Effector memory CD8-positive, alpha-beta T cell (primary cell): ENCODE data around the gene LRP8.
A peak's percentile ranks its signal among the peaks of the same experiment; 100 is the strongest.

Experiments
- ATAC-seq: fragments of 150-1000 bp; cut with Tn5 transposase; replicated peaks from 2 replicates; pipeline ENCODE4 v1.10.0; 2021; ENCODE audit warnings: mild to moderate bottlenecking, moderate library complexity
- DNase-seq, 3 experiments: peaks; one replicate each; pipeline ENCODE4 v3.0.0; 2021
- H3K27ac Mint-ChIP-seq, 2 donors: one replicate each; pipeline ENCODE4 v1.8.0; 2022; ENCODE audit warnings: mild to moderate bottlenecking in 2 of 2, mixed read lengths in 2 of 2, moderate library complexity in 2 of 2
- H3K27me3 Mint-ChIP-seq, 2 donors: one replicate each; pipeline ENCODE4 v1.8.0; 2022; ENCODE audit warnings: mixed read lengths in 2 of 2
- H3K36me3 Mint-ChIP-seq: one replicate; pipeline ENCODE4 v1.8.0; 2022; ENCODE audit warnings: mild to moderate bottlenecking, moderate library complexity, mixed read lengths; ENCODE audit not compliant: insufficient read depth
- H3K4me1 Mint-ChIP-seq, 2 donors: one replicate each; pipeline ENCODE4 v1.8.0; 2022; ENCODE audit warnings: low read depth in 2 of 2, mixed read lengths in 2 of 2
- H3K4me3 Mint-ChIP-seq, 2 donors: one replicate each; pipeline ENCODE4 v1.8.0; 2022; ENCODE audit warnings: mild to moderate bottlenecking in 2 of 2, mixed read lengths in 2 of 2, moderate library complexity in 2 of 2
- H3K9me3 Mint-ChIP-seq, 2 donors: one replicate each; pipeline ENCODE4 v1.8.0; 2022; ENCODE audit warnings: mixed read lengths in 2 of 2

The LRP8 gene

GRCh38 chr1:53368314-53369033 is 40.6 kb upstream of the LRP8 start:
- H3K4me1 Mint-ChIP-seq: peaks cover 9 to 14% of the 10 kb centered on the region in 2 donors
- no peaks in the 10 kb centered on the region for H3K9me3 Mint-ChIP-seq
- no peak for ATAC-seq
- H3K4me3 Mint-ChIP-seq: peak overlapping the region; percentile 82 to 85
- H3K27ac Mint-ChIP-seq: peak overlapping the region; percentile 94 to 96
- peaks cover 0 to 11% of the 10 kb centered on the region in 2 donors for H3K27me3 Mint-ChIP-seq
- H3K36me3 Mint-ChIP-seq: no peaks in the 10 kb centered on the region
- no peak for DNase-seq

GRCh38 chr1:53367503-53368313 is 39.8 kb upstream of the LRP8 start:
- H3K9me3 Mint-ChIP-seq: no peaks in the 10 kb centered on the region
- ATAC-seq: peak; percentile 86
- H3K4me3 Mint-ChIP-seq: peak overlapping the region; percentile 82 to 85

GRCh38 chr1:53366901-53367502 is 39.1 kb upstream of the LRP8 start:
- ATAC-seq: no peak
- no peaks in the 10 kb centered on the region for H3K9me3 Mint-ChIP-seq
- peaks cover 0 to 17% of the 10 kb centered on the region in 2 donors for H3K27me3 Mint-ChIP-seq
- DNase-seq: no peak
- H3K36me3 Mint-ChIP-seq: no peaks in the 10 kb centered on the region
- H3K4me1 Mint-ChIP-seq: peaks cover 9 to 14% of the 10 kb centered on the region in 2 donors
- peak overlapping the region; percentile 94 to 96 for H3K27ac Mint-ChIP-seq
- peak overlapping the region; percentile 82 to 85 for H3K4me3 Mint-ChIP-seq

More at GRCh38 chr1:53367503-53368313, 39.8 kb upstream of the LRP8 start:
- Mint-ChIP-seq H3K36me3 (no peaks in the 10 kb centered on the region), H3K27ac (peak overlapping the region; percentile 94 to 96), H3K27me3 (peaks cover 0 to 17% of the 10 kb centered on the region in 2 donors), H3K4me1 (peaks cover 9 to 14% of the 10 kb centered on the region in 2 donors)
- peak in 2 of 3 experiments; percentile 13 to 19 for DNase-seq

GRCh38 chr1:53365437-53366063 is 37.7 kb upstream of the LRP8 start:
- Mint-ChIP-seq H3K4me1 (peaks cover 9 to 14% of the 10 kb centered on the region in 2 donors), H3K27ac (no peak overlapping the region), H3K36me3 (no peaks in the 10 kb centered on the region), H3K27me3 (peaks cover 2 to 20% of the 10 kb centered on the region in 2 donors), H3K9me3 (no peaks in the 10 kb centered on the region), H3K4me3 (no peak overlapping the region)
- ATAC-seq: no peak
- no peak for DNase-seq

GRCh38 chr1:53362851-53363642 is 35.2 kb upstream of the LRP8 start:
- H3K9me3 Mint-ChIP-seq: peaks cover 0 to 2% of the 10 kb centered on the region in 2 donors
- no peak for DNase-seq
- H3K4me3 Mint-ChIP-seq: no peak overlapping the region
- H3K36me3 Mint-ChIP-seq: no peaks in the 10 kb centered on the region
- peaks cover 6 to 37% of the 10 kb centered on the region in 2 donors for H3K27me3 Mint-ChIP-seq
- H3K27ac Mint-ChIP-seq: no peak overlapping the region
- ATAC-seq: no peak
- H3K4me1 Mint-ChIP-seq: peaks cover 6 to 7% of the 10 kb centered on the region in 2 donors

GRCh38 chr1:53362270-53362669 is 34.4 kb upstream of the LRP8 start:
- ATAC-seq: no peak
- Mint-ChIP-seq H3K9me3 (peaks cover under 1 to 2% of the 10 kb centered on the region in 2 donors), H3K4me1 (peaks cover 0 to 1% of the 10 kb centered on the region in 2 donors), H3K4me3 (no peak overlapping the region), H3K36me3 (no peaks in the 10 kb centered on the region), H3K27me3 (peaks cover 6 to 37% of the 10 kb centered on the region in 2 donors), H3K27ac (no peak overlapping the region)
- no peak for DNase-seq

GRCh38 chr1:53361541-53361961 is 33.7 kb upstream of the LRP8 start:
- Mint-ChIP-seq H3K27ac (no peak overlapping the region), H3K4me1 (no peaks in the 10 kb centered on the region), H3K9me3 (peaks cover 2 to 7% of the 10 kb centered on the region in 2 donors), H3K4me3 (no peak overlapping the region), H3K27me3 (peaks cover 6 to 37% of the 10 kb centered on the region in 2 donors), H3K36me3 (no peaks in the 10 kb centered on the region)
- no peak for ATAC-seq
- no peak for DNase-seq

GRCh38 chr1:53359934-53360276 is 32.0 kb upstream of the LRP8 start:
- no peak for DNase-seq
- Mint-ChIP-seq H3K36me3 (no peaks in the 10 kb centered on the region), H3K27me3 (peaks cover 6 to 37% of the 10 kb centered on the region in 2 donors), H3K27ac (no peak overlapping the region), H3K4me1 (no peaks in the 10 kb centered on the region), H3K4me3 (no peak overlapping the region), H3K9me3 (peaks cover 2 to 7% of the 10 kb centered on the region in 2 donors)
- ATAC-seq: no peak

GRCh38 chr1:53359225-53359933 is 31.5 kb upstream of the LRP8 start:
- H3K4me3 Mint-ChIP-seq: no peak overlapping the region
- DNase-seq (no peak), ATAC-seq (no peak)
- H3K9me3 Mint-ChIP-seq: peaks cover 2 to 7% of the 10 kb centered on the region in 2 donors
- no peaks in the 10 kb centered on the region for H3K4me1 Mint-ChIP-seq
- H3K27me3 Mint-ChIP-seq: peaks cover 6 to 35% of the 10 kb centered on the region in 2 donors
- no peak overlapping the region for H3K27ac Mint-ChIP-seq
- no peaks in the 10 kb centered on the region for H3K36me3 Mint-ChIP-seq

- H3K4me1 Mint-ChIP-seq: no peaks in the 10 kb centered on the region
- no peak for ATAC-seq
- no peak overlapping the region for H3K4me3 Mint-ChIP-seq
- H3K27me3 Mint-ChIP-seq: peaks cover 6 to 29% of the 10 kb centered on the region in 2 donors
- H3K27ac Mint-ChIP-seq: no peak overlapping the region
- DNase-seq: no peak
- peaks cover 2 to 7% of the 10 kb centered on the region in 2 donors for H3K9me3 Mint-ChIP-seq
- no peaks in the 10 kb centered on the region for H3K36me3 Mint-ChIP-seq
These were observed 28.8 kb upstream of the LRP8 start for GRCh38 chr1:53356637-53357036.

GRCh38 chr1:53354119-53354518 is 26.2 kb upstream of the LRP8 start:
- peaks cover 2 to 7% of the 10 kb centered on the region in 2 donors for H3K9me3 Mint-ChIP-seq
- no peak for ATAC-seq

GRCh38 chr1:53352561-53352960 is 24.7 kb upstream of the LRP8 start:
- no peaks in the 10 kb centered on the region for H3K4me1 Mint-ChIP-seq
- peaks cover 0 to 7% of the 10 kb centered on the region in 2 donors for H3K9me3 Mint-ChIP-seq
- H3K27ac Mint-ChIP-seq: no peak overlapping the region
- H3K27me3 Mint-ChIP-seq: peaks cover 0 to 9% of the 10 kb centered on the region in 2 donors
- no peak overlapping the region for H3K4me3 Mint-ChIP-seq
- no peaks in the 10 kb centered on the region for H3K36me3 Mint-ChIP-seq
- DNase-seq (no peak), ATAC-seq (no peak)

More at GRCh38 chr1:53354119-53354518, 26.2 kb upstream of the LRP8 start:
- H3K36me3 Mint-ChIP-seq: no peaks in the 10 kb centered on the region
- no peak overlapping the region for H3K27ac Mint-ChIP-seq
- no peaks in the 10 kb centered on the region for H3K4me1 Mint-ChIP-seq
- H3K27me3 Mint-ChIP-seq: peaks cover 0 to 12% of the 10 kb centered on the region in 2 donors
- no peak overlapping the region for H3K4me3 Mint-ChIP-seq
- DNase-seq: no peak
